Fibroblast of skin of back (primary cell): ENCODE data around the gene ERBB3.
"Not testable (repeated sequence)": the region's sequence is repeated elsewhere in the genome, so short reads cannot be mapped to it uniquely, and the experiment has no call there.

ENCODE experiments used
- DNase-seq: peaks from one replicate; pipeline ENCODE4 v3.0.0-alpha.2; 2013

Gene ERBB3

GRCh38 chr12:56116267-56117081, 36.5 kb downstream of the ERBB3 start, which contains the start of gene RPL41:
TSS of gene RPL41 (plus strand) at chr12:56116633.
- DNase-seq, result peak; percentile 94

- DNase-seq, result not testable (repeated sequence)
Observed at GRCh38 chr12:56117082-56117706, 37.2 kb downstream of the ERBB3 start.

DNA sequence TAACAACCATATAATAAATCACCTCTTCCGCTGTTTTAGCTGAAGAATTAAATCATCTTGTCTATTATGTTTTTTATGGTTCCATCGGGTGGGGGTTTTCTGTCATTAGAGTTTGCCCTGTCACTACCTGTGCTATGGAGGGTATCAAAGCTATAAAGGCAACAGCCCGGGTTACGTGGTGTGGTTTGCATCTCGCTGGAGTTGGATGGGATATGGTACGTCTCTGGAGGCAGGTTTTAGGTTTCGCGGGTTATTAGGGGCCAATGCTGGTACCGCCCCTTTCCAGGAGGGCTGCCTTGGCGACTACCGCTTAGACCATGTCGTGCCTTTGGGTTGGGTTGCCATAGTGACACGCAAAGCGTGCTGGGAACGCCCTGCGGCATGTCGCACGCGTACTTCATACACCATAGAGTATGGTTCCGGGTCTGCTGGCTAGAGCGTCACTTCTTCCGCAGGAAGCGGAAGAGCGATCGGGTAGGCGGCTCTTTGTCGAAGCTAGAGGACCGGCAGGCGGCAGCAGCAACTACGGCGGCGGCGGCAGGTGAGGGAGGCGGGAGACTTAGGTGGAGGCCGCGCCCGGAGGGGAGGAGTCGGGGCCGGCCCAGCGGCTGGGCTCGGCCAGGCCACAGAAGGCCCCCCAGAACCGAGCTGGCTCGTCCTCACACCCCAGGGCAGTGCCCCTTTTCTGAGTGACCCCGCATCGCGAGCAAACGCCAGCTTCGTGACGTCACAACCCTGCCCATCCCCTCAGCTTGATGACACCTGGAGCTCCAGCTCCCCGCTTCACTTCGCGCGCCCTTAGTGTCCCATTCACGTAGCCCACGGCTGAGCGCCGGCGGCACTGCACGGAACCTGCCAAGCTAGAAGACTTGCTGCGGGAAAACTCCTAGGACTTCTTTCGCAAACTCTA, 38.1 kb downstream of the ERBB3 start, which contains the start of gene ZC3H10:
Gene ZC3H10 (plus strand): TSS at position 489 of the 910 bp plus-strand sequence. CDS start 2,297 bp downstream, outside the sequence.
- peak; percentile 99 for DNase-seq

DNA sequence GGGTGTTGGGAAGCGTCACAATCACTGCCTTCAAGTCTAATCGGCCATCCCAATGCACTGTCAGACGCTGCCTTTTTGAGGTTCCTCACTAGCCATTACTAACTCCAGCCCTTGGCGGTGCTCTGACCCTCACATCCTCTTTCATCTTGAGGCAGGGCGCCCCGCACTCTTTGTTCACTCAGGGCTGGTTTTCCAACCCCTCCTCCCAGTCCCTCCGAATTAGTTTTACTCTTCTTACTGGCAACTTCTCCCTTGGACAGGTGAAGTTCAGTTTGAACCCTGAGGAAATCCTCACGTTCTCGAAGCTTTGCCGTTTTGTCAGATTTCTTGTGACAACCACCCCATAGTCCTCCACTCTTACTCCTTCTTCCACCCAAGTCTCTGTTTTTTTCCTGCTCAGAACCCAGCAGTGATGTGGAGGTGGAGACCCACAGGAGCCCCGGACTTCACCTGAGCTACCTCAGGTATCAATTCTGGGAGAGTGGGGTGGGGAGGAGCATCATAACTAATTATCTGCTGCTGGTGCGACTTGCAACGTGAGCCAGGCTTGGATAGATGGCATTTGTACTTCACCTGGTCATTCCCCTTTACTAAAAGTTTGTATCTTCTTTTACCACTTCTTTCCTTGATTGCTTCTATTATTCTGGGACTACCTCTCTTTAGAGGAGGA, 38.9 kb downstream of the ERBB3 start:
- no peak for DNase-seq

- peak; percentile 97 for DNase-seq
Observed at GRCh38 chr12:56119361-56119796, 39.4 kb downstream of the ERBB3 start.

DNA sequence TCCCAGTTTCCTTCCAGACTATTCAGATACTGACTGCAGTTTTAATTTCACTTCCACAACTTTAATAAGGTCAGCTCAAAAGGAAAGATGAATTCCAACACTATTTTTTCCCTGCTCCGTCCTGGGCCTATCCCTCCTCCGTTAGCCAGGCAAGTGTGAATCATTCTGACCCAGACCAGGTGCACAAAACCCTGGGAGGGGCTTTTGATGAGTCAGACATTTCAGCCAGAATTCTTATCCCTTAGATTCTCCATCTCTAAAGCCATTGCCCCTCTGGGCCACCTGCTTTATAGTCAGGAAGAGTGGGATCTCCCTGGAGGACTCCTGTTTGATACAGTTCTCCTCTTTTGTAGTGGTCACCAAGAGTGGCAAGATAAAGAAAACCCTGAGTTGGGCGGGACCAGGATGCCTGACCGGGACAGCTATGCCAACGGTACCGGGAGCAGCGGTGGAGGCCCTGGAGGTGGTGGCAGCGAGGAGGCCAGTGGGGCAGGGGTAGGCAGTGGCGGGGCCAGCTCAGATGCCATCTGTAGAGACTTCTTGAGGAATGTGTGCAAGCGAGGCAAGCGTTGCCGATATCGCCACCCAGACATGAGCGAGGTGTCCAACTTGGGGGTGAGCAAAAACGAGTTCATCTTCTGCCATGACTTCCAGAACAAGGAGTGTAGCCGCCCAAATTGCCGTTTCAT, 40.3 kb downstream of the ERBB3 start:
- no peak for DNase-seq

DNA sequence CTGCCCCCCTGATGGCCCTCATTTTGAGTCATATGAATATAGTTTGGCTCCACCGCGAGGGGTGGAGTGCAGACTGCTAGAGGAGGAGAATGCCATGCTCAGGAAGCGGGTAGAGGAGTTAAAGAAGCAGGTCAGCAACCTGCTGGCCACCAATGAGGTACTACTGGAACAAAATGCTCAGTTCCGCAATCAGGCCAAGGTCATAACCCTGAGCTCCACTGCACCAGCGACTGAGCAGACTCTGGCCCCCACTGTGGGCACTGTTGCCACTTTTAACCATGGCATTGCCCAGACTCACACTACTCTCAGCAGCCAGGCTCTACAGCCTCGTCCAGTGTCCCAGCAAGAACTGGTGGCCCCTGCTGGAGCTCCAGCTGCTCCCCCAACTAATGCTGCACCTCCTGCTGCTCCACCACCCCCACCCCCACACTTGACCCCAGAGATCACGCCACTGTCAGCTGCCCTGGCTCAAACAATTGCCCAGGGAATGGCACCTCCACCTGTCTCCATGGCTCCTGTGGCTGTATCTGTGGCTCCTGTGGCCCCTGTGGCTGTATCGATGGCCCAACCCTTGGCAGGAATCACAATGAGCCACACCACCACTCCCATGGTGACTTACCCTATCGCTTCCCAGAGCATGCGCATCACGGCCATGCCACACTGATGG, 41.4 kb downstream of the ERBB3 start:
- no peak for DNase-seq

DNA sequence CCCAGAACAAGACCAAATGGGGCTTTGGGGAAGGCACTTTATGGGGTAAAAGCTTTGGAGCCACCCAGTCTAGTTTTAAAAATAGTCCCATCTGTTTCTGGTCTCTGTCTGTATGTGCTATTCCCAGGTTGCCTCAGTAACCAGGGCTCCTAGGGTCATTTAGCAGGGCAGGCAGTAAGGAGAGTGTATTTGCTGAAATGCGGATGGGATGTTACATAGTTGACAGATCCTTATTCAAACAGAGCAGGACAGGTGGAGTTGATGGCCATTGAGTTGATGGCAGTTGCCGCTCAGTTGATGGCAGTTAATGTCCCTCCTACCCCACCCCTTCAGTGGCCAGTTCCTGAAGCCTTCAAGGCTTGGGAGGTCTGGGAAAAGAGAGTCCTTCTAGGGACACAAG, 42.7 kb downstream of the ERBB3 start:
- no peak for DNase-seq

- no peak for DNase-seq
Observed at GRCh38 chr12:56124133-56124532, 44.2 kb downstream of the ERBB3 start.

- no peak for DNase-seq
Observed at GRCh38 chr12:56126732-56127239, 46.8 kb downstream of the ERBB3 start.

- DNase-seq, result no peak
Observed at GRCh38 chr12:56127485-56127887, 47.5 kb downstream of the ERBB3 start.

GRCh38 chr12:56127888-56128669, 48.1 kb downstream of the ERBB3 start, which contains the start of gene ESYT1:
TSS of gene ESYT1 (plus strand) at chr12:56128267. CDS start at chr12:56128320, 53 bp downstream.
- DNase-seq, result peak; percentile 100

DNA sequence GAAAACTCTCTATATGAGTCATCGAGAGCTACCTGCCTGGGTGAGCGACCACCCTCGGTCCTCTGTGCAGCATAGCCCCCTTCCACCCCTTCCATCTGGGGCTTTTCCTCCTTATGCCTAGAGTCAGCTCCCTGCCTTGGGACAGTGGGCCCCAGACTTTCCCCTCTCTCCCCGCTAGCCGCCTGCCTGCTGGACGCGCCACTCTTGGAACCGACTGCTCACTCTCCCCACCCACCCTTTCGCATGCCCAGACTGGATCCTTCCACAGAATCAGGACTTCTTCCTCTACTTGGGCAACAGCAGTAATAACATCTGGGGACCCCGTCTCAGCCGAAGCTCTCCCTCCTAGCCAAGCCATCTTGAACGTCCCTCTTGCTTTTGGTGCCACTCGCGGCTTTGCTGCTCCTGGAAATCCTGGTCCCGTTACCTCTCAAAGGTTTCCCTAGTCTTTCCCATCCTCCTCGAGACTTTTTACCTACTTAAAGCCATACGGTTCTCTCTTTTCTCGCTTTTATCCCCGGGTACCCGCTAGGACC, 48.8 kb downstream of the ERBB3 start:
- DNase-seq, result peak; percentile 14

DNA sequence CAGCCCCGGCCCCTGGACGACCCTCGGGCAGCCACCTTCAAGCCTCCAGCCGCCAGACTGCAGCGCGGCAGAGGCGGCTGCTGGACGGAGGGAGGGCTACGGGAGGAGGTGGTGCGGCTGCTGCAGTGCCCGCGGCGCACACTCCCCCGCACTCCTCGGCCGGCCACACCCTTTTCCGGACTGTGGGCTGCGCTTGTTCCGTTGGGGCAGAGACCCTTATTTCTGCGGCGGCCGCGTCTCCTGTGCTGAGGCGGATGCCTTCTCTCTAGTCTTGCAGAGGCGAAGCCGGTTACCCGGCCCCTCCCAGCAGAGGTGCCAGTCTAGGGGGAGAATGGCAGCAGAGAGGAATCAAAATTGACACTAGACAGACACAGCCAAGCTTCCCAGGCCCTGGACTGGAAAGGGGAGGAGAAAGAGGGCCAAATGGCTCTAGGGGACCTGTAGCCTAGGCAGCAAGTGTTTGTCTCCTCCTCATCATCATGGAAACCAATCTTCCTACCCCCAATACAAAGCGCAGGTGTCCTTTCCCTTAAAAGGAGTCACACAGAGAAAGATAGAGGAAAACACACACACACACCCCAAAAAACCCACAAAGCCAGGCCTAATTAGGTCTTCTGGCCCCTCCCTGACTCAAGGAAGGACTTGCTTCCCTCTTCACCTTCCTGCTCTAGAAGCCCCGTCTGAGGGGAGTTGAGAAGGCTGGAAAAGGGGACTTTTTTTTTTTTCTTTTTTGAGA, 49.4 kb downstream of the ERBB3 start:
- DNase-seq, result peak; percentile 51

- DNase-seq, result no peak
Observed at GRCh38 chr12:56129942-56130495, 50.1 kb downstream of the ERBB3 start.

- DNase-seq, result no peak
Observed at GRCh38 chr12:56130876-56131275, 50.9 kb downstream of the ERBB3 start.

GRCh38 chr12:56134897-56135296, 54.9 kb downstream of the ERBB3 start:
- no peak for DNase-seq

GRCh38 chr12:56137853-56138571, 58.0 kb downstream of the ERBB3 start:
- DNase-seq, result no peak
